SU-DHL-6 (cell line): ENCODE data around the gene CELA2A.

Source experiments
- H2AFZ ChIP-seq: fragments of 200-600 bp; sonication (generic); 2 replicates; pipeline ENCODE4 v1.6.1; 2014; ENCODE audit warnings: low read depth, mild to moderate bottlenecking, moderate library complexity, mixed read lengths, antibody characterized with exemption, low read length; ENCODE audit not compliant: severe bottlenecking
- H3F3A ChIP-seq: fragments of 200-600 bp; shearing (Covaris generic); 2 replicates; pipeline ENCODE4 v1.6.0; 2016; ENCODE audit warnings: antibody characterized with exemption, mild to moderate bottlenecking; ENCODE audit not compliant: insufficient read depth
- H3K27ac ChIP-seq: fragments of 200-600 bp; sonication (generic); 2 replicates; pipeline ENCODE4 v1.5.1; 2016; ENCODE audit warnings: low read depth, mild to moderate bottlenecking, low read length, moderate library complexity, mixed read lengths
- H3K27me3 ChIP-seq: fragments of 200-600 bp; sonication (generic), shearing (Covaris generic); 2 replicates; pipeline ENCODE4 v1.6.0; 2014; ENCODE audit warnings: mild to moderate bottlenecking, low read length
- H3K36me3 ChIP-seq: fragments of 200-600 bp; sonication (generic); 2 replicates; pipeline ENCODE4 v1.6.1; 2014; ENCODE audit warnings: mild to moderate bottlenecking, low read length, mixed read lengths
- H3K4me2 ChIP-seq: fragments of 300-600, 200-600 bp; shearing (Covaris generic), sonication (generic); 2 replicates; pipeline ENCODE4 v1.6.0; 2014; ENCODE audit warnings: low read length, low read depth, mild to moderate bottlenecking; ENCODE audit not compliant: poor library complexity, severe bottlenecking
- H3K4me3 ChIP-seq: fragments of 200-600 bp; sonication (generic); 2 replicates; pipeline ENCODE4 v1.5.1; 2014; ENCODE audit warnings: antibody characterized with exemption, low read length, mild to moderate bottlenecking, mixed read lengths; ENCODE audit not compliant: insufficient read depth, poor library complexity, severe bottlenecking
- H3K79me2 ChIP-seq: fragments of 200-600 bp; sonication (generic); 2 replicates; pipeline ENCODE4 v1.6.1; 2014; ENCODE audit warnings: mild to moderate bottlenecking, low read length, moderate library complexity; ENCODE audit not compliant: insufficient read depth
- H3K9ac ChIP-seq: fragments of 200-600 bp; sonication (generic); 2 replicates; pipeline ENCODE4 v1.7.0; 2014; ENCODE audit warnings: mild to moderate bottlenecking, low read length
- H3K9me2 ChIP-seq: fragments of 200-600 bp; sonication (generic); replicated peaks from 2 replicates; pipeline ENCODE4 v1.6.1; 2014; ENCODE audit warnings: low read length; ENCODE audit not compliant: insufficient read depth
- H3K9me3 ChIP-seq: fragments of 200-600 bp; sonication (generic); 2 replicates; pipeline ENCODE4 v1.6.1; 2014; ENCODE audit warnings: low read length, mixed read lengths; ENCODE audit not compliant: insufficient read depth
- H4K20me1 ChIP-seq: fragments of 200-600 bp; sonication (generic); 2 replicates; pipeline ENCODE4 v1.6.1; 2014; ENCODE audit warnings: low read depth, mild to moderate bottlenecking, antibody characterized with exemption, low read length, moderate library complexity, mixed read lengths
- EZH2phosphoT487 ChIP-seq: fragments of 200-600 bp; sonication (generic), shearing (Covaris generic); conservative IDR thresholded peaks from 2 replicates; pipeline ENCODE4 v1.6.1; 2018; ENCODE audit warnings: mild to moderate bottlenecking, antibody characterized with exemption, low read length, moderate library complexity, mixed read lengths
- TF ChIP-seq, protein P1 (sequence below): fragments of 200-600 bp; sonication (generic); IDR thresholded peaks from one replicate; pipeline ENCODE4 v1.5.1; 2017; ENCODE audit warnings: antibody characterized with exemption, mild to moderate bottlenecking, low read length, moderate library complexity; ENCODE audit not compliant: insufficient read depth, poor library complexity, severe bottlenecking

CELA2A gene

DNA sequence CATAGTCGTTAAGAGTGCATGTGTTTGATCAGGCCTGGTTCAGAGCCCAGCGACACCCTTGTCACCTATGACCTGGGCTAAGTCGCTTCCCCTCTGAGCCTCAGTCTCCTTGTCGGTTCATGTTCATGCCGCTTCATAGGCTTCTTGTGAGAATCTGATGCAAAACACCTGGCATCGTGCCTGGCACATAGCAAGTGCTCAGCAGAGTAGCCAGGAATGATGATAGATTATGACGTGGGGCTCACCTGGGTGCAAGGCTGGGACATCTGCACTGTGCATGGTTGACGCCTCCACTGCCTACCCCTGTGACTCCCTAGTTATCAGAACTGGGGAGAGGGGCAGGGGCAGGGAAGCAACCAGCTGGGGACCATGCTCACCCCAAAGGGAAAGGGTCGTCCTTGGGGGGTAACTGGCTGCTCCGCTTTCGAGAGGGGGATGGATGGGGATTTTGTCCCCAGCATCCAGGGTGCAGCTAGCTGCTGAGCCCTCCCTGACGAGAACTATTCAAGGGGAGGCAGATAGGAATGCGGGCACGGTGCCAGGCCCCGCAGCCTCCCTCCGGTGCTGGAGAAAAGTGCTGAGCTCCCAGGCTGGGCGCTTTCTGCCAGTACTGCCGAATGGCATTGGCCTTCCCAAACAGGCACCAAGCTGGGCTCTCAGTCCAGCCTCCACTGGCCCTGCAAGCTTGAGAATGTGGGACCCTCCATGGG, 37.6 kb upstream of the CELA2A start:
- TF ChIP-seq, protein P1, sequence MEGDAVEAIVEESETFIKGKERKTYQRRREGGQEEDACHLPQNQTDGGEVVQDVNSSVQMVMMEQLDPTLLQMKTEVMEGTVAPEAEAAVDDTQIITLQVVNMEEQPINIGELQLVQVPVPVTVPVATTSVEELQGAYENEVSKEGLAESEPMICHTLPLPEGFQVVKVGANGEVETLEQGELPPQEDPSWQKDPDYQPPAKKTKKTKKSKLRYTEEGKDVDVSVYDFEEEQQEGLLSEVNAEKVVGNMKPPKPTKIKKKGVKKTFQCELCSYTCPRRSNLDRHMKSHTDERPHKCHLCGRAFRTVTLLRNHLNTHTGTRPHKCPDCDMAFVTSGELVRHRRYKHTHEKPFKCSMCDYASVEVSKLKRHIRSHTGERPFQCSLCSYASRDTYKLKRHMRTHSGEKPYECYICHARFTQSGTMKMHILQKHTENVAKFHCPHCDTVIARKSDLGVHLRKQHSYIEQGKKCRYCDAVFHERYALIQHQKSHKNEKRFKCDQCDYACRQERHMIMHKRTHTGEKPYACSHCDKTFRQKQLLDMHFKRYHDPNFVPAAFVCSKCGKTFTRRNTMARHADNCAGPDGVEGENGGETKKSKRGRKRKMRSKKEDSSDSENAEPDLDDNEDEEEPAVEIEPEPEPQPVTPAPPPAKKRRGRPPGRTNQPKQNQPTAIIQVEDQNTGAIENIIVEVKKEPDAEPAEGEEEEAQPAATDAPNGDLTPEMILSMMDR, result no peak
- no peak for TF ChIP-seq EZH2phosphoT487
- Histone ChIP-seq H3F3A (no peaks in the 10 kb centered on the region), H3K36me3 (no peaks in the 10 kb centered on the region), H3K4me3 (no peak overlapping the region), H3K27ac (no peak overlapping the region), H3K27me3 (no peaks in the 10 kb centered on the region), H2AFZ (no peak overlapping the region), H3K4me2 (no peak overlapping the region), H3K9ac (no peak overlapping the region), H4K20me1 (no peaks in the 10 kb centered on the region; the same call in 1 of the 2 replicates), H3K79me2 (peaks cover 20% of the 10 kb centered on the region; the same call in 1 of the 2 replicates), H3K9me3 (no peaks in the 10 kb centered on the region), H3K9me2 (no peaks in the 10 kb centered on the region)

DNA sequence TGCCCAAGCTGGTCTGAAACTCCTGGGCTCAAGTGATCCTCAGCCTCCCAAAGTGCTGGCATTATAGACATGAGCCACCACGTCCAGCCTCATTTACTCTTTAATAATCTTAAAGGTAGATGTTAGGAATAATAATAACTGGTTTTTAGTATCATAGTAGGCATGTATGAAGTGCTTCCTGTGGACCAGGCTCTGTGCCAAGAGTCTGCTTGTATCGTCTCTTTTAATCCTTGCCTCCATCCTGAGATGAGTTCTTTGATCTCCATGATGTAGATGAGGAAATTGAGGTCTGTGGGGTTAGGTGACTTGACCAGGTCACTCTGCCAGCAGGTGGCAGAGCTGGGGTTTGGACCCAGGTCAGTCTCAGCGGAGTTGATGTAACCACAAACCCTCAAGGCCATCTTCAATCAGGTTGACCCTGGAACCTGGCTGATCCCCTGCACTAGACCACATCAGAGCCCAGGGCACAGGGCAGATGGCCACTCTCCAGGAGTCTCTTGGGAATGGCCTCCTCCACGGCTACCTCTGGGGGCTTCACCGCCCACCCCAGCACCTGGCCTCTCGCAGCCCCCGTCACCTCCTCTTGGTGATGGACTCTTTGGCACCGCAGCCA, 35.6 kb upstream of the CELA2A start:
- Histone ChIP-seq H3K36me3 (no peaks in the 10 kb centered on the region), H3K4me2 (no peak overlapping the region), H3K27ac (no peak overlapping the region), H2AFZ (no peak overlapping the region), H3K9me2 (no peaks in the 10 kb centered on the region), H3K27me3 (no peaks in the 10 kb centered on the region), H3F3A (no peaks in the 10 kb centered on the region), H4K20me1 (no peaks in the 10 kb centered on the region; the same call in 1 of the 2 replicates), H3K79me2 (peaks cover 20% of the 10 kb centered on the region; the same call in 1 of the 2 replicates), H3K9me3 (no peaks in the 10 kb centered on the region), H3K9ac (no peak overlapping the region), H3K4me3 (no peak overlapping the region)
- TF ChIP-seq EZH2phosphoT487, result no peak
- TF ChIP-seq, protein P1, result no peak

DNA sequence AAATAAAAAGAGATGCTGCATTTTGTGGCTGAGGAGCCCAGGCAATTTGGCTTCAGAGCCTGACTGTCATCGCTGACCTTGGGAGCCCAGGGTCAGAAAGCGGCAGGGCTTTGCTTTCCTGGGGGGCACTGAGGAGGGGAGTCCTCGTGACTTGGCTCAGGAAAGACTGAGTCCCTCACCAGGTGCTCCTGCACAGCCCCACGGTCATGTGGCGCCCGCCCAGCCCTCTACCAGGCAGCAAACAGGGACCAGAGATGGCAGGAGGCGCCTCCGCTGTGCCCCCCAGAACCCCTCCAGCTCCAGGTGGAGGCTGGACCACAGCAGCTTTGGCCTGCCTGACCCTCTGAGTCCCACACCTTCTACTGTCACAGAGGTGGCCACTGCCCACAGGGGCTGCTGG, 33.7 kb upstream of the CELA2A start:
- H3K9me3 ChIP-seq, result no peaks in the 10 kb centered on the region
- H3K4me2 ChIP-seq, result no peak overlapping the region
- no peaks in the 10 kb centered on the region for H3K36me3 ChIP-seq
- no peaks in the 10 kb centered on the region for H3K9me2 ChIP-seq
- peaks cover 15% of the 10 kb centered on the region; the same call in 1 of the 2 replicates for H3K79me2 ChIP-seq
- H3K4me3 ChIP-seq, result no peak overlapping the region
- H2AFZ ChIP-seq, result no peak overlapping the region
- H3K27ac ChIP-seq, result no peak overlapping the region
- no peaks in the 10 kb centered on the region; the same call in 1 of the 2 replicates for H4K20me1 ChIP-seq
- H3K9ac ChIP-seq, result no peak overlapping the region
- H3K27me3 ChIP-seq, result no peaks in the 10 kb centered on the region
- no peaks in the 10 kb centered on the region for H3F3A ChIP-seq
- TF ChIP-seq, protein P1, result no peak
- no peak for TF ChIP-seq EZH2phosphoT487
